Fibroblast of peridontal ligament (primary cell): ENCODE measurements around the gene ADARB2.

ENCODE experiments used
- DNase-seq: peaks from one replicate; pipeline ENCODE4 v3.0.0-alpha.2; 2010; ENCODE audit errors: extremely low read depth

Gene ADARB2

DNA sequence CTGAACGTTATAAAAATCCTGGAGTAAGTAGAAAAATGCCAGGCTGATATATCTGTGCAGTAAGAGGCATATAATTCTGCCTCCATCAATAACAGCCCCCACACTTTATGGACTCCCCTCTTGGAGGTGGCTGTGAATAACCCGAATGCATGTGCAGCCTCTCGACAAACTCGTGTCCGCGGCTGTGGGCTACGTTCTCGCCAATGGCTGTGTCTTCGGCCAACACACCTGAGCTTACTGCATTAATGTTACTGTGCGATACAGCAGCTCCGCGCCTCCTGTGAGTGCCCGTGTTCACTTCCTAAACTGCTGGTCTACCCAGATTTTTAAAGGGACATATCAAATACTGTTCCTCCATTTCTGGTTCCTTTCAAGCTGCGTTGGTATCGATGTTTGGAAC, 209.4 kb downstream of the ADARB2 start:
- no peak for DNase-seq

DNA sequence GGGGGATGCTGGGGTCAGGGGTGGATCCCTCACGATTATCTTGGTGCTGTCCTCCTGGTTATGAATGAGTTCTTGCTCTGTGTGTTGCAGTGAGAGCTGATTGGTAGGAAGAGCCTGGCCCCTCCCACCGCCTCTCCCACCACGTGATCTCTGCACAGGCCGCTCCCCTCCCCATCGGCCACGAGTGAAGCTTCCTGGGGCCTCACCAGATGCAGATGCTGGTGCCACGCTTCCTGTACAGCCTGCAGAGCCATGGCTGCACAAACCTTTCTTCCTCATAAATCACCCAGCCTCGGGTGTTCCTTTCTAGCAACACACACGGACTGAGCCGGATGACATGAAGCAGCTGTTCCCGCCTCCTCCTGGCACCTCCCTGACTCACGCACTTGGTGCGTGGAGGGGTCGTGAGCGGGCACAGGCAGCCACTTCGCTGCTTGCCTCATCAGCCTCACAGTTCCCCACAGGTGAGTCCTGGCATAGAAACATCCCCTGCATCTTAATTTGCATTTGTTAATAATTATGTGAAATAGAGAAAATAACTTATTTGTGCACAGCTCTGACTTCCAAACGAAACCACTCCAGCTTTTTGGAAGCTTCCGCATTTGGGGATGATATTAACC, 210.8 kb downstream of the ADARB2 start:
- no peak for DNase-seq

DNA sequence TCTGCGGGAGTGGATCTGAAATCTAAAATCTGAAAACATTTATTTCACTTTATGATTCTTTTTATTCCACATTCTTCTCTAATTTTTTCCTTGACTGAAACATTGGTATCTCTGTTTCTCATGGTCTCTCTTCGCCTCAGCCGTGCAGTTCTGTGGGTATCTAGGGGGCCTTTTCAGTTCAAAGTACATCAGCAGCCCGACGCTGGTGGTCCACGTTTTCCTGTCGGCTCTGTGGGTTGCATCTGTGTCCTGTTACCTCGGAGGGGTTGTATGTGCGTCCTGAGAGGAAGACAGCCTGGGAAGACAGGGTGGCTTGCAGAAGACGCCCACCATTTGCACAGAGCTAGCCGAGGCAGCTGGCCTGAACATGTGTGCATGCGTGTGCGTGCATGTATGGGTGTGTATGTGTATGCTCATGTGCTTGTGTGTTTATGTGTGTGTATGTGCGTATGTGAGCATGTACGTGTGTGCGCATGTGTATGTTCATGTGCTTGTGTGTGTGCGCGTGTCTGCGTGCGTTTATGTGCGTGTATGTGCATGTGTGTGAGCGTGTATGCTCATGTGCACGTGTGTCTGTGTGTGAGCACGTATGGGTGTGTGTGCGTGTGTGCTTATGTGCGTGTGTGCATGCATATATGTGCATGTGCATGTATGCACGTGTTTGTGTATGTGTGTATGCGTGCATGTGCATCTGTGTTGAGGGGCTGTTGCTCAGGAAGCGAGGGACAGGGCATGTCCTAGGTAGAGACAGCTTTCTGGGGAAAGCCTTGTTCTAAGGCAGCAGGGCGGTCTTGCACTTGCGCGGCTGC, 211.8 kb downstream of the ADARB2 start:
- no peak for DNase-seq

DNA sequence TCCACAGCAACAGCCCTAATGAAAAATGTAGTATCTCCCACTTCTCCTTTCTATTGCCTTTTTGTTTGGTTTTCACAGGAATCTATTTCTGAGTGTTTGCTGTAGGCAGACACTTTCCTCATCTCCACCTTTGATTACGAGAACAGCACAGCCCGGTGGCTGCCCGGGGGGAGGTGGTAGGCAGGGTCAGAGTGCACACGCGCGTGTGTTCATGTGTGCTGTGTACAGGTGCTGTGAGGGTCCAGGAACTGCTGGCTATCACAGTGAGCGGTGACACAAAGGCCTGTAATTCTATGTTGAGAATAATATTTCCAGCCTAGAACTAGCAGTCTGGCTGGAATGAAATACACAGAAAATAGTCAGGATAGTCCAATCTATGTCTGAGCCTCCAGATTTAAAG, 212.8 kb downstream of the ADARB2 start:
- no peak for DNase-seq

DNA sequence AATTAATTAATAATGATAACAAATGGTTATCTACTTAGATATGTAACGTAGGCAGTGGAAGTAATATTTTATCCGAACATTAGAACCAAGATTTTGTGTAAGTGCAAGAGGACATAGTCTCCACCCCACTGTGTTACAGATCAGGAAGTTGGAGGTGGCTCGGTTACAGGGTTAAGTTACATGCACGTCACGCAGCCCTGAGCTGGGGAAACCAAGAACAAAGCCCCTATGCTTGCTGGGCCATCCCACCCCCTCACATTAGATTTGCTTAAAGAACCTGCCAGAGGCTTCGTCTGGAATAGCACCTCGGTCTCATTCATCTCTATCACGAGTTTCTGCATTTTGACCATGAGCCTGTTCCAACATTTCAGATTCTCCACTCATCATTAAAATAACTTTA, 214.1 kb downstream of the ADARB2 start:
- no peak for DNase-seq

DNA sequence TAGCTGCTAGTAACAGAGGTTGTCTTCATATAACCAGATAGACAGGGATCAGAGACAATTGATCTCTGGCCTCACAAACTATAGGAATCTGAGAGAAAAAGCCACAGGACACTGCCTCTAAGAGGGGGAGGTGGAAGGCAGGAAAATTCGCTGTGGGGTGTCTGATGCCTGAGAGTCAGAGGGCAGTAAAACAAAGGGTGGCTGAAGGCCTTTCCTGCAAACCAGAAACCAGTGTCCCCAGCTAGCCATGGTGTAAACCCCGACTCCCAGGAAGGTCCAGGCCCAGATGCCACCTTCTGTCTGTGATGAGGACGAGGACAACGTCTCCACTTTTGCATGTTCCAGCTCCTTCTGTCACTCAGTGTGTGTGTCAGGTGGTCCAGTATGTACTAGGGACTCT, 215.1 kb downstream of the ADARB2 start:
- no peak for DNase-seq

DNA sequence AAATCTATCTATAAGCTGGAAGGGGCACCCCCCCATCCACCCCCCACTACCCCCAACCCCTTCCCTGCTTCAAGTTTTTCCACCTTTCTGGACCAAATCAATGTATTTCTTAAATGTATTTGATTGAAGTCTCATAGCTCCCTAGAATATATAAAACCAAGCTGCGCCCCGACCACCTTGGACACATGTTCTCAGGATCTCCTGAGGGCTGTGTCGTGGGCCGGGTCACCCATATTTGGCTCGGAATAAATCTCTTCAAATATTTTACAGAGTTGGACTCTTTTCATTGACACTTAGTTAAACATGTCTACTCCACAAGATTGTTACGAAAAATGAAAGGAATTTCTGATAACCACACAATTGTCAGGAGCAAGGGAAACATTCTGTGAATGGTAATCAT, 215.6 kb downstream of the ADARB2 start:
- DNase-seq = no peak

DNA sequence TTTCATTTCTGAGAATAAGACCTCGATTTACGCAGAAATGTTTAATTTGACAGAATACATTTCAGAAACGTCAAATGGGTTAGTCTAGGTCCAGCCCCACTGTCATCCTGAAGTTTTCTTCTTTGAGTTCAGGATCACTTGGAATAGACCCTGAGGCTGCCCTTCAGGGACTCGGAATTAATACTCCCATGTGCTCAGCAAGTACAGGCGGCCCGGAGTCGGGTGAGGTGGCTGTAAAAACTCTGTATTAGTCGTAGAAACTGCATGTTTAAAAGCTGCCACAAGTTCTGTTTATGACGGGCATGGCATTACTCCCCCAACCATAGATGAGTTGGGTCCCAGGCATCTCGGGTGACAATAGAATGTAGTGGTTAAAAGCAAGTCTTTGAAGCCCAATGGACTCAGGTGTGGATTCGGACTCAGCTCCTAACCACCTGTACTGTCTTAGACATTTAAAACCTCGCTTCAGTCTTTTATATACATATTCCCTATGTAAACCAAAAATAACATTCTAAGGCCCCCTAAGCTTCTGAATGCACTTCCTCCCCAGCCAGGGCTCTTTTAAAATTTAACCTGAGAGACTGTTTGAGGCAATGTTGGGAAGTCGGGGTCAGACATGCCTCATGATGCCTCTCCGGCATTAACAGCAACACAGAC, 216.3 kb downstream of the ADARB2 start:
- no peak for DNase-seq

DNA sequence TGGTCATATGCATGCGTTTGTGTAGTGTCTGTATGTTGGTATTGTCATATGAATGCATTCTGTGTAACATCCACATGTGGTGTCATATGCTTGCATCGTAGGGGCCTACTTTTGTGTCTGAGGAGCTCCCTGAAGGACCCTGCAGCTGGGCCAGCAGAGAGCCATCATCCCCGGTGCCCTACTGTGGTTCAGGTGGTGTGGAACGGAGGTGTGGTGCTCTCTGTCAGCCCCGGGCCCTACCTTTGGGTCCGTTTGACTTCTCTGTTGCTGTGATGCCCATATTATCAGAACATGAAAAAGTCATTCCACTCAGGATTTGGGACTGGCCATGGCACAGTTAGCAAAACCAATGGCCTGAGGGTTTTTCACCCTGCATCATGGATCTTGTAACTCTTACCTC, 217.9 kb downstream of the ADARB2 start:
- DNase-seq = no peak

DNA sequence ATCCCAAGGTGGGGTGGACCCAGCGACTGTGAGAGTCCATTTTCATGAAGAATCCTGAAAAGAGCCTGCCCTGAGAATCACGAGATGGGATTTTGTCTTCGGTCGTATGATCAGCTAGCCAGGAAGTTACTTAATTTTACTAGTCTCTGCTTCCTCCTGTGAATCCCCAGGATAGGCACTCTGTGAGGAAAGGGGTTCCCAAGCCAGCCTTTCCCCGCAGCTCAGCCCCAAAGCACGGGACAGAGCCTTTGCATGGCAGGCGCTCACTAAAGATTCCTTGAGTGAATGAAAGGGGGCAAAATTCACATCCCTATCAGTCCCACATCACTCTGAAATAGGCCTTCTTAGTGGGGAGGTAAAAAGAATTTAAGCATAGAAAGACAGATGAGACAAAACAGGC, 219.6 kb downstream of the ADARB2 start:
- no peak for DNase-seq

DNA sequence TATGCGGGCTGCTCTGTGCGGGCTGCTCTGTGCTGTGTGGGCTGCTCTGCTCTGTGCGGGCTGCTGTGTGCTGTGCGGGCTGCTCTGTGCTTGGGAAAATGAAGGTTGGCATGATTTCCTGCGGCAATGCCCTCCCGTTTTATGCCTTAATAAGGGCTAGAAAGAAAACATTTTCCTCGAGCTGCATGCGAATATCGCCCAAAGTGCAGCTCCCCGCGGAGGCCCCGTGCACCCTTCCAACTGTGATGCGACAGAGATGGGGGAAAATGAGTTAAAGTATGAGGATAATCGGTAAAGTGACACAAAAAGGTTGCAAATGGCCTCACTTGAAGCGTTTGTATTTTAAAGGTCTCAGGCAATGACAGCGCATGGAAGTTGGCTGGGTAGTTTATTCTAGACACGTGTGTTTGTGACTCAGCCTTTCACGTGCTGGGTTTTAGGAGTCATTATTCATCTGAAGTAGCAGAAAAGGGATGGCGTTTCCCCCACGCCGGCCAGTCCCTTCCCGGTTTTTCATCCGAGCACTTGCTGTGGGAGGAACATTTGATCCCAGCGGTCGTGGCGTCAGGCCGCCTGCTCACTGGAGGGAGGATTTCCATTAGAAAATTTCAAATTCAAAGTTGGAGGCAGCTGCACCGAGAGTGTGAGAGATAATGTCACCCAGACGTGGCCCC, 220.7 kb downstream of the ADARB2 start:
- no peak for DNase-seq

DNA sequence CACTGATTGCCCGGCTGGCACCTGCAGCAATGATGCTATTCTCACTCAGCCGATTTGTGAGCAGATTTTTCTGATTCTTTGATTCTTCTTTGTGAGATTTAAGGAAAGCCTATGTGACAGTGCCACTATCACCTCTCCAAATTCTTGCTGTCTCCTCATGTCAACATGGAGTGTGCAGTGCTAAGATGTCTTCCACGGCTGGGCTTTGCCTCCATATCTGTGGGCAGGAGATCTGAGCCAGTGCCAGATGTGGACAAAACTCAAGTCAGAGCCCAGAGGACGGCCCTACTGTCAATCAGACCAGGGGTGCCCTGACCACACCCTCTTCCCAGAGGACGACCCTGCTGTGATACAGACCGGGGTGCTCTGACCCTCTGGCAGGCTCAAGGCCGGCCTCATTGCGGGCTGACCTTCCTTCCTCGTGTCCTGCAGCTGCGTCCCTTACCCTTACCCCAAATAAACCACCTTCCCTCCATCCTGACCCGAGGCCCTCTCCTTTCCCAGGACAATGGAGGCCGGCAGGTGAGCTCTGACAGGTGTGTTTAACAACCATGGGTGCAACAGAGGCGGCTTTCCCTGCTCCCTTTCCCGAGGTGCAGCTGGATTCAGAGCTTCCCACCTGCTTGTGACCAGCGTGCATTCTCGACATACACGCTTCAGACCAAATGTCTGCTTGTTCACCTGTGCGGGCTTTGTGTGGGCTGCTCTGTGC, 221.4 kb downstream of the ADARB2 start:
- no peak for DNase-seq

DNA sequence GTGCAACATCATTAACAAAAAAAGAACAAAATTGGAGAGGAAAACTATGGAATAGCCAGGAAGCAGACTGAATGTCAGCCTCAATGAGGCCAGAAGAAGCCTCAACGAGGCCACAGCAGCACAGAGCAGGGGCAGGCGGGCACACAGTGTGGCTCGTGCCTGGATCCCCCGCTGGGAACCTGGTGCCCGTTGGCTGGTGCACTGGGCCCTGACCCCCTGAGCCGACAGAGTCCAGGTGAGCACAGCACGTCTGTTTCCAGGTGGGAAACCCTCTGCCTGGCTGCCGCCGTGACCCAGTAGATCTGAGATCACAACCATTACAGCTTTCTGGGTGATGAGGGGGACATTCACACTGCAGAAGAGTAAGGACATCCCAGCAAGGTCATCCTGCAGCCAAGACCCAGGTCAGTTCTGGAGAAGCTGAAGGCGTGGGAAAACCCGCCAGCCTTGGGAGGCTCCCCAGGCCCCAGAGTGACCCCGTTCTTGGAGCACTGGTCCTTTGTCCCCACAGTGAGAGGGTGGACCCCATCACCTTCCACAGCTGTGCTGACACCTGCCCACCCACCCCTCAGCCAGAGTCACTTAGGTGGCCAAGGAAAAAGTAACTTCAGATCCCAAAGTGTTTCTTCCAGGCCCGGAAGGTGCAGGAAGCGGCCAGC, 222.1 kb downstream of the ADARB2 start:
- DNase-seq = no peak

DNA sequence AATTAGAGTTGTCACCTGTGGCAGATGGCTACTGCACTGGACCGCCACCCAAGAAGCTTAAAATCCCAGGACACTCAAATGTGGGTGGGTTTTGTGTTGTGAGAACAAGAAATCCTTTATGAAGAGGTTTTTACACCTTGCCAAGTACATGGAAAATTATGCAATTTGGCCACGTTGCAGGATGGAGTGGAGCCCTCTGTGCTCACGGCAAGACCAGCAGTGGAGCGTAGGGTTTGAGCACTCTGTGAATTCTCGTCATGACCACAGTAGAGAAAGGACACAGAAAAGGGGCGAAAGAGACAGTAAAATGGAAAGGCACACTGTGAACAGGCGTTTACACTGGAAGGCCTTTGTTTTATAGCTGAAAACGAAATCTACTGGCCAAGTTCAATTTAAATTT, 222.6 kb downstream of the ADARB2 start:
- no peak for DNase-seq

DNA sequence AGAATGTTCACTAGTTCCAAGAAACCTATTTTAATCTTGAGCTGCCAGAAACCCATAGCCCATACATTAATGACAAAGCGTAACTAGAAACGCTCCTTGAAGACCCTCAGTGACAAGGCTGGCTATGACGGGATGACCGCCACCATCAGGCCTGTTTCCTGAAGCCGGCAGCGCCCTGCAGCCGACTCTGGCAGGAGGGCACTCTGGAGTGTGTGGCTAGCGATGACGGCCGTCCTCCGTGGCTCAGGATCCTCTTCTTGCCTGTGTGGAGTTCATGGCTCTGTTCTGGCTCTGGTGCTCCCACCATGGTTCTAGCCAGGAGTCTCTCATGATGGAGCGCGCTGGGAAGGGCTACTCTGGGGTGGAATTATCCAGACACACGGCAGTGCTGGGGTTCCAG, 224.1 kb downstream of the ADARB2 start:
- no peak for DNase-seq

DNA sequence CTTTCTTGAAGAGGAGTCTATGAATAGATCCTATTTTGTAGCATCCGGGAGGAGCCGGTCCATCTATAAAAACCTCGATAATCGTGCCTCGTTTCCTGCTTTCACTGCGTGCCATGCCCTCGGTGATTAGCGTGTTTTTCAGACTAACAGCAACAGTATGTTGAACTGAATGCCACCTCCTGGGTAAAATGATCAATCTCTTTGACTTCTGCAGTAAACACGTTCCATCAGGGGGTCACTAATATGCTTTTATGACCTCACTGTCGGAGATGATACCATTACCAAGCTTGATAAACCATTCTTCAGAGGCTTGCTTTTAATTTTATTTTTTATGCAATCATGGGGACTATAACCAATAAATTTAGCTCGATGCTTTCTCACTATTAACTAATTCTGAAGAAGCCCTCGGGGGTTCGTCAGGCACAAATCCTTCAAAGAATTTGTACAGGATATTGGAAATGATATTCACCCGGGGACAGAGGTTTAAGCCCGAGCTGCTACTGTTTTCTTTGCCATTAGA, 228.3 kb downstream of the ADARB2 start:
- no peak for DNase-seq

DNA sequence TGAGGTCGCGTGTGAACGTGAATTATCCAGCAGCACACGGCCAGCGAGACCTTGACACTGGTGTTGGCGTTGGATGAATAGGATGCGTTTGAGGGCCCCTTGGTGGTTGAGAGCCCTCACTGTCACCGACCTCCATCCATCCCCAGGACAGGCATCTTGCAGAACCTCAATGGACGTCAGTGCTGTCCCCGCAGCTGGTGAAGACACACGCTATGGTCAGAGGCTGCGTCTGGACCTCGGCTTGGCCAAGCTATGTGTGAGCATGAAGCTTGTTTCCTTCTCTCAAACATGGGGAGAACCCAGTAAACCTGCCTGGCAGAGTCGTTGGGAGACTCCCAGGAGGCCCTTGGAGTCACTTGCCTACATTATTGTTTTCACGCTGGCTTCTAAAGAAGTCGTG, 229.2 kb downstream of the ADARB2 start:
- no peak for DNase-seq

DNA sequence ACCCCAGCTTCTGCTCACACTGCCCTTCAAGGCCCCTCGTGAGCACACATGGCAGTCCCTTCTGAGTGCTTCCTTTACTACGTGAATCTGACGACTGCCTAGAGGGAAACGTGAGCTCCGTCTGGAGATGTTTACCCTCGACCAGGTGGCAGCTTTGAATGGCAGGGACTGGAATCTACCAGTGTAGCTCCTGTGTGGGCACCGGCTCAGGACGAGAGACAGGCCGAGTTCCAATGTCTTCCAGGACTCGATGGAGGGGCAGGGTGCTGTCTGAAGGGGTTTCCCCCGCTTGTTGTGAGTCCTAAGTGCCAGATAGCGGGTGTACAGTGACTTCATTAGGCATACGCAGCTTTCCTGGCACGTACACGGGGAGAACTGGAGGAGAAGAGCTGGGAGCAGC, 229.9 kb downstream of the ADARB2 start:
- DNase-seq = no peak

DNA sequence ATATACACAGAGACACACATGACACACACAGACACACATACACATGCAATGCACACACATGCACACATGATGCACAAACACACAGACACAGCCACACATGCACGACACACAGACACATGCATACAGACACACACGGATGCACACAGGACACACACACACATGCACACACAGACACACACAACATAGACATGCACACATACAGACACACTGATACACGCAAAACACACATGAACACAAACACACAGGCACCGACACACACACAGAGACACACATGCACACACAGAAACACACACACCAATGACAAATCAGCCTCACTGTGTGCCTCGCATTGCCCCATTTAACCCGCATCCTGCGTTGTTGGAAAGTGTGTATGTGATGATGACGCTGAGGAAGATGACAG, 232.4 kb downstream of the ADARB2 start:
- no peak for DNase-seq

DNA sequence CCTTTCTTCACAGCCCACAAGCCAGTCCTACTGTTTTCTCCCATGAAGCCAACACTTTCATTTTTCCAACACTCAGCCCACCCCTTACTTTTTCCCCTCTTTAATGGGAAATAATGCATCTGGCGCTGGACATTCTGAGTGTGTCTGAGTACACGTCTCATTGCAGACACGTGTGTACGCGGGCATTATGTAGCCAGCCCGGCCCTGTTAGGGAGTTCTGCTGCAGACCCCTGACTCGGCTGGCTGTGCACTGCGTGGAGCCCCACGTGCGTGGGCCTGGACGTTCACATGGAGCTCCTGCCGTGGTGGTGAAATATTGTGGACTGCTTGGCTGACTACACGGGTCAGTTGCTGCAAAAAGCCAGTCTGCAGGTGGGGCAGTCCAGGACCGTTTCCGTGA, 233.0 kb downstream of the ADARB2 start:
- no peak for DNase-seq

DNA sequence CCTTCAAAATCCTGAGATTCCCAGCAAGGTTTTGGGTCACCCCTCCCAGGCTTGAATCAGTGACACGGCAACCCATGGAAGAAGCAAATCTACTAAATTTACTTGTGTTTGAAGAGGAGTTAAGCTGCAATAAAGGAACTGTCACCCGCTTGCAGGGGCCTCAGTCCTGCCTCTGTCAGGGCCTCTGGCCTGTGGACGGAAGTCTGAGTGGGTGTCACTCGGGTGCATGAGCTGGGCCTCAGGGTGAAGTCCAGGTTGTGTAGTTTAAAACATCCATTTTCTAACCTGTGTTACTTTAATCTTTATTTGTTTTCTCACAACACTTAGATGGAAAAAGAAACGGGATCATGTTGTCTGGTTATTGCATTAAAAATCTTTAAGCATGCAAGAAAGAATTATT, 234.9 kb downstream of the ADARB2 start:
- DNase-seq = no peak
